Measurements from ENCODE around the gene NLRC5. TPM values are rescaled to one million over a fixed set of nuclear protein-coding genes. Genes with fewer than 3 reads are reported as not detected.
"Not testable (repeated sequence)": the region's sequence is repeated elsewhere in the genome, so short reads cannot be mapped to it uniquely, and the experiment has no call there.

The NLRC5 gene
- total RNA-seq, 1 donor from 2014 or later: 6.6 TPM

- no peak for DNase-seq (ENCODE audit: low read depth)
Observed at GRCh38 chr16:57043248-57043647, 53.9 kb downstream of the NLRC5 start.

- DNase-seq (ENCODE audit: low read depth): peak; percentile 71
Observed at GRCh38 chr16:57044931-57045693, 55.8 kb downstream of the NLRC5 start.

- peak; percentile 53 for DNase-seq (ENCODE audit: low read depth)
Observed at GRCh38 chr16:57045694-57046381, 56.5 kb downstream of the NLRC5 start.

- no peak for DNase-seq (ENCODE audit: low read depth)
Observed at GRCh38 chr16:57048095-57048494, 58.7 kb downstream of the NLRC5 start.

- no peak for DNase-seq (ENCODE audit: low read depth)
Observed at GRCh38 chr16:57049678-57050077, 60.3 kb downstream of the NLRC5 start.

GRCh38 chr16:57051696-57052228 lies 62.4 kb downstream of the NLRC5 start:
- DNase-seq (ENCODE audit: low read depth): no peak

- no peak for DNase-seq (ENCODE audit: low read depth)
Observed at GRCh38 chr16:57053206-57053605, 63.8 kb downstream of the NLRC5 start.

- DNase-seq (ENCODE audit: low read depth): no peak
Observed at GRCh38 chr16:57054338-57054737, 65.0 kb downstream of the NLRC5 start.

- no peak for DNase-seq (ENCODE audit: low read depth)
Observed at GRCh38 chr16:57054771-57055170, 65.4 kb downstream of the NLRC5 start.

- no peak for DNase-seq (ENCODE audit: low read depth)
Observed at GRCh38 chr16:57055671-57056070, 66.3 kb downstream of the NLRC5 start.

- no peak for DNase-seq (ENCODE audit: low read depth)
Observed at GRCh38 chr16:57058291-57058861, 69.0 kb downstream of the NLRC5 start.

GRCh38 chr16:57060323-57061083 lies 71.1 kb downstream of the NLRC5 start:
- DNase-seq (ENCODE audit: low read depth): no peak

GRCh38 chr16:57061084-57061905 lies 71.9 kb downstream of the NLRC5 start:
- DNase-seq (ENCODE audit: low read depth): peak; percentile 37

GRCh38 chr16:57062329-57062728 lies 73.0 kb downstream of the NLRC5 start:
- DNase-seq (ENCODE audit: low read depth): no peak

- not testable (repeated sequence) for DNase-seq (ENCODE audit: low read depth)
Observed at GRCh38 chr16:57063189-57063588, 73.8 kb downstream of the NLRC5 start.

- DNase-seq (ENCODE audit: low read depth): no peak
Observed at GRCh38 chr16:57064995-57065394, 75.6 kb downstream of the NLRC5 start.

GRCh38 chr16:57066625-57067024 lies 77.3 kb downstream of the NLRC5 start:
- DNase-seq (ENCODE audit: low read depth): no peak

- no peak for DNase-seq (ENCODE audit: low read depth)
Observed at GRCh38 chr16:57067347-57067746, 78.0 kb downstream of the NLRC5 start.

- no peak for DNase-seq (ENCODE audit: low read depth)
Observed at GRCh38 chr16:57069053-57069452, 79.7 kb downstream of the NLRC5 start.

GRCh38 chr16:57069635-57070370 lies 80.4 kb downstream of the NLRC5 start:
- no peak for DNase-seq (ENCODE audit: low read depth)
